Adrenal gland (tissue), 12 donors: ENCODE data around the gene PHETA1. TPM values are rescaled to one million over a fixed set of nuclear protein-coding genes. Genes with fewer than 3 reads are reported as not detected.
A peak's percentile ranks its signal among the peaks of the same experiment; 100 is the strongest.

Source experiments
- DNase-seq, 7 donors: peaks; one replicate each; pipeline ENCODE4 v3.0.0-alpha.2; 2019 to 2020
- H3K27ac ChIP-seq, 5 donors: fragments of 200-600 bp; sonication (generic) in 4 of 5; 1 replicate in 3 of 5; 2 replicates in 2 of 5; pipeline versions ENCODE4 v1.5.1 to v1.8.0; 2016 to 2020; ENCODE audit warnings: mild to moderate bottlenecking in 1 of 5
- H3K27me3 ChIP-seq: fragments of 200-600 bp; 2 replicates; pipeline ENCODE4 v1.8.0; 2021
- H3K36me3 ChIP-seq, 2 donors: fragments of 200-600 bp; replicated peaks in 1 of 2; 1 replicate in 1 of 2; 2 replicates in 1 of 2; pipeline versions ENCODE4 v1.5.1 to v1.8.0; 2018 to 2022
- H3K4me1 ChIP-seq, 2 donors: fragments of 200-600 bp; replicated peaks in 1 of 2; 1 replicate in 1 of 2; 2 replicates in 1 of 2; pipeline versions ENCODE4 v1.5.1 to v1.8.0; 2018 to 2021
- H3K4me3 ChIP-seq, 4 donors: fragments of 200-600 bp; sonication (generic) in 3 of 4; one replicate each; pipeline ENCODE4 v1.5.1; 2016 to 2018
- H3K9me3 ChIP-seq, 3 donors: fragments of 200-600 bp; sonication (generic) in 1 of 3; replicated peaks in 1 of 3; 1 replicate in 2 of 3; 2 replicates in 1 of 3; pipeline versions ENCODE4 v1.5.1 to v1.8.0; 2016 to 2021
- POLR2A ChIP-seq, 2 donors: fragments of 450-650 bp; IDR thresholded peaks; one replicate each; pipeline ENCODE4 v1.6.1; 2017; ENCODE audit warnings: antibody characterized with exemption in 2 of 2, mild to moderate bottlenecking in 2 of 2, moderate library complexity in 1 of 2
- WGBS, 4 donors: extraction: QIAGEN DNeasy Blood & Tissue Kit in 2 of 4; methylation state at CpG; one replicate each; pipeline versions ENCODE4 v1.1.5 to v1.1.7; 2013 to 2017; 5-methylcytosine and 5-hydroxymethylcytosine counted together
- intact Hi-C, 2 donors: fragments of 100-400 bp; cut with DNase I; formaldehyde crosslinking; loops; one replicate each; pipeline versions ENCODE4 v1.14.1 to v1.15.0; 2022 to 2023
- polyA plus RNA-seq, 3 donors: library from polyadenylated mRNA; stranded (reverse); fragments of 200-250 nt in 2 of 3; fragments of 350-450 nt in 1 of 3; fragmentation: Illumina TruSeq in 1 of 3; extraction: RNeasy Lipid Tissue Mini Kit (QIAGEN cat#74804) in 1 of 3; gene quantifications; one replicate each; pipeline ENCODE4 v1.2.3, GENCODE V29; 2013 to 2014
- total RNA-seq, 9 donors: library from RNA; depleted of rRNA in 4 of 9; stranded (reverse); fragments of >200 nt in 4 of 9; fragments of 120-200 nt in 1 of 9; fragmentation: NEBNext Ultra II Directional in 1 of 9; extraction: Animal tissue kit (Norgen Biotek cat#: 25700) in 1 of 9; gene quantifications; one replicate each; pipeline versions ENCODE4 v1.1.0 to v1.2.4, GENCODE V29; 2013 to 2023
- TF ChIP-seq, protein P1 (sequence below), 6 experiments: fragments of 450-650 bp in 4 of 6; fragments of 200-600 bp in 2 of 6; sonication (generic) in 1 of 6; IDR thresholded peaks; 1 replicate in 5 of 6; 2 replicates in 1 of 6; pipeline versions ENCODE4 v1.5.1 to v1.8.0; 2016 to 2021; ENCODE audit warnings: antibody characterized with exemption in 6 of 6, mild to moderate bottlenecking in 2 of 6, moderate library complexity in 1 of 6
- donor health status: healthy with polysubstance abuse.
- donor health status: Bipolar disorder and iron deficiency.
- donor health status: DM: yes; HTN: yes; CAD: no.
- donor health status: DM: no; HTN: no; CAD: no.
- donor health status: DM: no; HTN: no; CAD: no.
- donor health status: DM: yes; HTN: yes; CAD: no.

The PHETA1 gene
- total and polyA plus RNA-seq, 12 donors = 3.6 to 37.4 (median 20.1) TPM

DNA sequence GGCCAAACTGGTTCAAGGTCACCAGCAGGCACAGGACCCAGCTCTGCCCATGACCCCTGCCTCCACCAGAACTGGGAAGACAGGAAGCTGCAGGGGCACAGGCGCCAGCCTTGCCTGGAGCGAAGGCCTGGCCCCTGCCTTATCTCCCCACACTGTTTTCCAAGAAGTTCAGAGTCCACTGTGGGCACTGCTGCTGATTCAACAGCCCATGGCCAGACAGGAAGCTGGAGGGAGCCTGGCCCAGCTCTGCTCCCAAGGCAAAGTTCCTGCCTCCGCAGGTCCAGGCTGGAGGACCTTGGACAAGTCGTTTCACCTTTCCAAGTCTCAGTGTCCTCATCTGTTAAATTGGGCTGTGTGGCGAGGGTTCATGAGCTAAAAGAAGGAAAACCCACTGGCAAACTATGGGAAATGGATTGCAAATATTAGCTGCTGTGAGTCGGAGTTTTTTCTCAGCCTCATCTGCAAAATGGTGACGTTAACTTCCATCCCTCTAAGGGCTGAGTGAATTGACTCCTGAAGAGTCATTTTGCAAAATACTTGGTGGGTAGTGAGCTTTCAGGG is 1.2 kb downstream of the PHETA1 start:
- H3K27ac ChIP-seq = peak overlapping the region in 4 of 5 donors; percentile 26 to 74 (median 60)
- 12 to 31% (median 30%) methylated on average over 5 to 7 of the region's 7 CpGs for WGBS, 4 donors

DNA sequence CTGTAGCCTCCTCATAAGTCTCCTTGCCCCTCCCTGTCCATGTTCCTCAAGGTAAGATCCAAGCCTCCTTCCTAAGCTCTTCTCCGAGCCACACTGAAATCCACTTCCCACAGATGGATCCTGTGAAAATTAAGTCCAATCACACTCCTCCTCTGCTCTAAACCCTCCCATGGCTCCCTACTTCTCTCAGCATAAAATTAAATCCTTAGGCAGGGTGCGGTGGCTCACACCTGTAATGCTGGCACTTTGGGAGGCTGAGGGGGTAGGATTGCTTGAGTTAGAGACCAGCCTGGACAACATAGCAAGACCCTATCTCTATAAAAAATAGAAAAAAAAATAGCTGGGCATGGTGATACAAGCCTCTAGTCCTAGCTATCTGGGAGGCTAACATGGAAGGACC is 2.3 kb downstream of the PHETA1 start:
- Histone ChIP-seq H3K27ac (no peak overlapping the region), H3K4me3 (no peak overlapping the region), H3K36me3 (peaks cover 0 to 8% of the 10 kb centered on the region in 2 donors), H3K9me3 (no peaks in the 10 kb centered on the region), H3K27me3 (no peaks in the 10 kb centered on the region), H3K4me1 (peaks cover 25 to 28% of the 10 kb centered on the region in 2 donors)
- WGBS, 4 donors = 75 to 100% (median 95%) methylated on average over 2 of the region's 2 CpGs
- TF ChIP-seq POLR2A (IDR thresholded peaks at IDR 0.05) = no peak
- TF ChIP-seq, protein P1, sequence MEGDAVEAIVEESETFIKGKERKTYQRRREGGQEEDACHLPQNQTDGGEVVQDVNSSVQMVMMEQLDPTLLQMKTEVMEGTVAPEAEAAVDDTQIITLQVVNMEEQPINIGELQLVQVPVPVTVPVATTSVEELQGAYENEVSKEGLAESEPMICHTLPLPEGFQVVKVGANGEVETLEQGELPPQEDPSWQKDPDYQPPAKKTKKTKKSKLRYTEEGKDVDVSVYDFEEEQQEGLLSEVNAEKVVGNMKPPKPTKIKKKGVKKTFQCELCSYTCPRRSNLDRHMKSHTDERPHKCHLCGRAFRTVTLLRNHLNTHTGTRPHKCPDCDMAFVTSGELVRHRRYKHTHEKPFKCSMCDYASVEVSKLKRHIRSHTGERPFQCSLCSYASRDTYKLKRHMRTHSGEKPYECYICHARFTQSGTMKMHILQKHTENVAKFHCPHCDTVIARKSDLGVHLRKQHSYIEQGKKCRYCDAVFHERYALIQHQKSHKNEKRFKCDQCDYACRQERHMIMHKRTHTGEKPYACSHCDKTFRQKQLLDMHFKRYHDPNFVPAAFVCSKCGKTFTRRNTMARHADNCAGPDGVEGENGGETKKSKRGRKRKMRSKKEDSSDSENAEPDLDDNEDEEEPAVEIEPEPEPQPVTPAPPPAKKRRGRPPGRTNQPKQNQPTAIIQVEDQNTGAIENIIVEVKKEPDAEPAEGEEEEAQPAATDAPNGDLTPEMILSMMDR (IDR thresholded peaks at IDR 0.05) = no peak
- intact Hi-C loops = no loop called here
- DNase-seq = no peak

More for the DNA sequence above, 1.2 kb downstream of the PHETA1 start:
- Histone ChIP-seq H3K27me3 (no peaks in the 10 kb centered on the region), H3K36me3 (peaks cover 0 to 4% of the 10 kb centered on the region in 2 donors), H3K4me3 (peak overlapping the region in 3 of 4 donors; percentile 73 to 100 (median 85)), H3K9me3 (no peaks in the 10 kb centered on the region), H3K4me1 (peaks cover 16 to 20% of the 10 kb centered on the region in 2 donors)
- intact Hi-C loops = no loop called here
- TF ChIP-seq POLR2A (IDR thresholded peaks at IDR 0.05) = peak in 1 of 2 donors; percentile 56
- TF ChIP-seq, protein P1 (IDR thresholded peaks at IDR 0.05) = no peak
- DNase-seq = peak in 5 of 7 donors; percentile 49 to 77 (median 57)

DNA sequence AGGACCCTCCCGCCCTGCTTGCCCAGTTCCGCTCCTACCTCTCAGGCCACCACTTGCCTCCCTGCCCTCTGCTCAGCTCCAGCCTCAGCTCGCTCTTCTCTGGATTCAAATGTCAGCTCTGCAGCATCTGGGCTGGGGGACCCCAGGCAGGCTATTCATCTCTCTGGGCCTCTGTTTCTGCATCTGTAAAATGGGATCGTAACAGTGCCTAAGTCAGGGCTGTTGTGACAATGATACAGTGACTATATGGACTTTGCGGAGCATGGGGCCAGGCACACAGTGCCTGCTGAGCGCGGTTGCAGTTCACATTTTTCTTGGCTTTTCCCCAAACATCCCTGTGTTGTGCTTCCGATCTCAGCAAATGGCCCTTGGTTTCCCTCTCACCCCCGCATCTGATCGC is 2.8 kb downstream of the PHETA1 start:
- Histone ChIP-seq H3K4me3 (no peak overlapping the region), H3K27me3 (no peaks in the 10 kb centered on the region), H3K27ac (no peak overlapping the region), H3K9me3 (no peaks in the 10 kb centered on the region), H3K36me3 (peaks cover 0 to 8% of the 10 kb centered on the region in 2 donors), H3K4me1 (peaks cover 29 to 33% of the 10 kb centered on the region in 2 donors)
- intact Hi-C loops = no loop called here
- 97 to 100% (median 98%) methylated on average over 10 of the region's 10 CpGs for WGBS, 4 donors
- DNase-seq = no peak
- no peak for TF ChIP-seq POLR2A (IDR thresholded peaks at IDR 0.05)
- TF ChIP-seq, protein P1 (IDR thresholded peaks at IDR 0.05) = no peak

DNA sequence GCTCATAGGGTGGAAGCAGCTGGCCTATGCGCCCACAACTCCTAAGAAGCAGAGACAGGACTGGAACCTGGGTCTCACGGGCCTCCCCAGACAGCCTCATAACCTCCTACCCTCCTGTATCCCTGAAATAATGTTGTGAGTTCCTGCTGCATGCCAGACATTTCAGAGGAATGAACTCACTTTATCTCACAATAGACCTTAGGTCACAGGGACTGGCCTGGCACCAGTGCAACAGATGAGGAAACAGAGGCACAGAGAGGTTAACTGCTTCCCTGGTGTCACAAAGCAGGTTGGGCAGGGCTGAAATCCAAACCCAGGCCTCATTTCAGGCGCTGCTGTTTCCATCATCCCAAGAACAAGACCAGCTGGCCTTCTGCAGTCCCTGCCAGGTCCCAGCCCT is 5.3 kb downstream of the PHETA1 start:
- Histone ChIP-seq H3K4me3 (no peak overlapping the region), H3K4me1 (peaks cover 29 to 35% of the 10 kb centered on the region in 2 donors), H3K9me3 (no peaks in the 10 kb centered on the region), H3K36me3 (peaks cover 0 to 8% of the 10 kb centered on the region in 2 donors), H3K27ac (peak overlapping the region in 1 of 5 donors; percentile 84), H3K27me3 (no peaks in the 10 kb centered on the region)
- intact Hi-C loops = no loop called here
- DNase-seq = peak in 3 of 7 donors; percentile 55 to 61 (median 56)
- 74 to 82% (median 77%) methylated on average over 3 of the region's 3 CpGs for WGBS, 4 donors
- TF ChIP-seq POLR2A (IDR thresholded peaks at IDR 0.05) = peak in 1 of 2 donors; percentile 7
- TF ChIP-seq, protein P1 (IDR thresholded peaks at IDR 0.05) = no peak
